Ascending aorta (tissue), 2 donors: ENCODE measurements around the gene RAP1A. TPM values are rescaled to one million over a fixed set of nuclear protein-coding genes. Genes with fewer than 3 reads are reported as not detected.

Source experiments
- DNase-seq, 2 donors: peaks; one replicate each; pipeline ENCODE4 v3.0.0-alpha.2; 2019; ENCODE audit warnings: low spot score in 2 of 2
- H3K27ac ChIP-seq, 2 donors: fragments of 200-600 bp; sonication (generic); one replicate each; pipeline ENCODE4 v1.5.1; 2016 to 2017; ENCODE audit warnings: mild to moderate bottlenecking in 1 of 2
- H3K27me3 ChIP-seq: fragments of 200-600 bp; sonication (generic); one replicate; pipeline ENCODE4 v1.5.1; 2017
- H3K36me3 ChIP-seq, 2 donors: fragments of 200-600 bp; sonication (generic); one replicate each; pipeline ENCODE4 v1.5.1; 2016
- H3K4me1 ChIP-seq, 2 donors: fragments of 200-600 bp; sonication (generic); one replicate each; pipeline ENCODE4 v1.5.1; 2016 to 2017; ENCODE audit warnings: mild to moderate bottlenecking in 1 of 2
- H3K4me3 ChIP-seq, 2 donors: fragments of 200-600 bp; sonication (generic); one replicate each; pipeline ENCODE4 v1.5.1; 2016 to 2017; ENCODE audit warnings: mild to moderate bottlenecking in 1 of 2
- H3K9me3 ChIP-seq, 2 donors: fragments of 200-600 bp; sonication (generic); one replicate each; pipeline ENCODE4 v1.5.1; 2016
- CTCF ChIP-seq, 3 experiments: fragments of 200-600 bp in 2 of 3; fragments of 450-650 bp in 1 of 3; sonication (generic) in 2 of 3; IDR thresholded peaks; one replicate each; pipeline ENCODE4 v1.5.1; 2016 to 2019; ENCODE audit warnings: antibody characterized with exemption in 3 of 3, mild to moderate bottlenecking in 1 of 3, moderate library complexity in 1 of 3
- intact Hi-C: fragments of 100-400 bp; cut with DNase I; formaldehyde crosslinking; loops from one replicate; pipeline ENCODE4 v1.15.1; 2023
- total RNA-seq: library from RNA; depleted of rRNA; stranded (reverse); fragments of >200 nt; gene quantifications from one replicate; pipeline ENCODE4 v1.1.0, GENCODE V29; 2016

RAP1A gene
- total RNA-seq, 1 donor from 2014 or later, result 44.1 TPM

- Histone ChIP-seq H3K27ac (no peak overlapping the region), H3K4me1 (peaks cover 4 to 6% of the 10 kb centered on the region in 2 donors), H3K9me3 (no peaks in the 10 kb centered on the region), H3K4me3 (no peak overlapping the region), H3K36me3 (no peaks in the 10 kb centered on the region), H3K27me3 (no peaks in the 10 kb centered on the region)
- TF ChIP-seq CTCF (IDR thresholded peaks at IDR 0.05), result no peak
- intact Hi-C loops, result no loop called here
- no peak for DNase-seq
Observed at GRCh38 chr1:111615870-111616715, 3.5 kb upstream of the RAP1A start.

- Histone ChIP-seq H3K27me3 (no peaks in the 10 kb centered on the region), H3K36me3 (no peaks in the 10 kb centered on the region), H3K4me3 (no peak overlapping the region), H3K4me1 (peaks cover 5 to 20% of the 10 kb centered on the region in 2 donors), H3K27ac (no peak overlapping the region), H3K9me3 (no peaks in the 10 kb centered on the region)
- DNase-seq, result no peak
- intact Hi-C loops, result no loop called here
- TF ChIP-seq CTCF (IDR thresholded peaks at IDR 0.05), result no peak
Observed at GRCh38 chr1:111618081-111618480, 1.5 kb upstream of the RAP1A start.

DNA sequence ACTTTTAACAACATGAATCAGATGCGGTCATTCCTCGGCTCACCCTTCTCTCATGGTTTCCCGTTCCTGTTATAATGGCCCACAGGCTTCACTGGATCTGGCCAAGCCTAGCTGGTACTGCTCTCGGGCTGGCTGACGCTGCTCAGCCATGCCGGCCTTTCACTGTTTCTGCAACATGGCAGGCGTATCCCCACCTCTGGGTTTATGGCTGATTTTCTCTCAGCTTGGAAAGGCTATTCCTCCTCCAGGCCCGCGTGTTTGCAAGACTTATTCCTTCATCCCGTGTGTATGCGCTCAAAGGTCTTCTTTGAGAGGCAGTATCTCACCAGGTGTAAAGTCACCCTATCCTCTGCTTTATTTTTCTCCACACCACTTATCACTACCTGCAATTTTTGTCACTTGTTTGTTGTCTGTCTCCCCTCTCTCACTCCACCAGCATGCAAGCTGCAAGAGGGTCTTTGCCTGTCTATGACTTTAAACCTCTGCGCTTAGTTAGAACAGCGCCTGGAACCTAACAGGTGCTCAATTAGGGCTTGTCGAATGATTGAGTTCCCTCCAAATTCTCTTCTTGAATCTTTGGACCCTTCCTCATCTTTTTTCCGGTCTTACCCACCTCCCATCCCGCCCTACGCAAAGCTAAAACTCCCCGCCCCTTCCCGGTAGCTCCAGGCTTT is 491 bp upstream of the RAP1A start:
- no peak for TF ChIP-seq CTCF (IDR thresholded peaks at IDR 0.05)
- intact Hi-C loops, result loop anchor here (1.0 kb wide), 2 partner anchors 27 to 136 kb away; partner anchors contain the start of gene DDX20
- H3K4me1 ChIP-seq, result peaks cover 10 to 24% of the 10 kb centered on the region in 2 donors
- peak overlapping the region; percentile 92 to 96 for H3K4me3 ChIP-seq
- DNase-seq, result no peak
- H3K9me3 ChIP-seq, result no peaks in the 10 kb centered on the region
- H3K27me3 ChIP-seq, result no peaks in the 10 kb centered on the region
- H3K27ac ChIP-seq, result peak overlapping the region; percentile 98 to 99
- no peaks in the 10 kb centered on the region for H3K36me3 ChIP-seq

DNA sequence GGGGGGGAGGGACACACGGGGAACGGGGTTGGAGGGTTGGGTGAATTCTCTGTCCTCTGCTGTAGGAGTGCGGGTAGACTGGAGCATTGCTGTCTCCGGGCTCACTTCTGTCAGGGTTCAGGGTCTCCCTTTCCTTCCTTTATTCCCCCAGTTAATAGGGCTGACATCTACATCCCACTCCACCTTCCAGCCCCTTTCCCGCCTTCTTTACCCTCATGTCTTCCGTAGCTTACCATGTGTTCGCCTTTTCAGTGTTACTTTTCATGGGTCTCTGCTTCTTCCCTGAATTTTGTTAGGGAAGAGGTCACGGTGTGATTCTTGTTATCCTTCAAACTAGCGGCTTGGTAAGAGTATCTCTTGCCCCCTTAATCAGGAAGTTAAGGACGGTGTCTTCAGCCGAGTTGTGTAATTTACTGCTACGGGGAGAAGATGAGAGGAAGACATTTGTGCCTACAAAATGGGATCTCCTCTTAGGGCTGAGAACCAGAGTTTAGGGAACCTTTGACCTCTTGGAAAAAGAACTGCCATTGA is 917 bp downstream of the RAP1A start:
- peak overlapping the region; percentile 98 to 99 for H3K27ac ChIP-seq
- peaks cover 10 to 28% of the 10 kb centered on the region in 2 donors for H3K4me1 ChIP-seq

More for the DNA sequence above, 917 bp downstream of the RAP1A start:
- H3K27me3 ChIP-seq, result no peaks in the 10 kb centered on the region
- H3K9me3 ChIP-seq, result no peaks in the 10 kb centered on the region
- intact Hi-C loops, result loop anchor here (1.0 to 2.0 kb wide), 3 partner anchors 85 to 118 kb away; partner anchors contain the start of gene INKA2
- no peak for TF ChIP-seq CTCF (IDR thresholded peaks at IDR 0.05)
- peak overlapping the region; percentile 92 to 96 for H3K4me3 ChIP-seq
- H3K36me3 ChIP-seq, result no peaks in the 10 kb centered on the region
- no peak for DNase-seq
